Left hindlimb (tissue), 1 donor: ENCODE measurements around the gene EOMES.

Source experiments
- DNase-seq: peaks from one replicate; pipeline ENCODE4 v3.0.0-alpha.2; 2018

EOMES gene

DNA sequence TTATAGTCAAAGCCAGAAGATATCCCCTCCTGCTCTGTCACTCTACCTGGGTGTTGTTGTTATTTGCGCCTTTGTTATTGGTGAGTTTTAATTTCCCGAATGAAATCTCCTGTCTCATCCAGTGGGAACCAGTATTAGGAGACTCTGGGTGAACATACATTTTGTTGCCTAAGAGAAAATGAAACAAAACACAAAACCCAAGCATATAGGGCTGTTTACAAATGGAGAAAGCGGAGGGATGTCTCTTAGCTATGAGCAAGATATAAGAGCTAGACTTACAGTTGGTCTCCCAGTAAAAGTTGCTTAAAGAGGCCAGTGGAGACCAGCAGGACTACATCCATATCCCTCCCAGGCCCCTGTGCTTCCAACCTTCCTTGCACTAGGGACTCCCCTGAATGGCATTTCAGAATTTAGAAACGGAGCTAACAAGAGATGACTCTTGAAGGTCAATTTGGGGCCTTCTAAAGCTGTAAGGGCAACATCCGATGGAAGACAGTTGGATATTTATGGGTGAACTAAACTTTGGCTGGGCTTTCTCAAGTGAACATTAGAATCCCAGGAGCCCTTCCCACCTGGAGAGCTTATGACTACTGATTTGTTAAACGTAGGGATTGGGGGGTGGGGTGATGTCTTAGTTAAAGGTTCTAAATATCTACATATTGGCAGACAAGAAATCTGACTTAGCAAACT is 2.7 kb downstream of the EOMES start:
- no peak for DNase-seq

GRCh38 chr3:27718459-27718858 is 3.7 kb downstream of the EOMES start:
- no peak for DNase-seq

DNA sequence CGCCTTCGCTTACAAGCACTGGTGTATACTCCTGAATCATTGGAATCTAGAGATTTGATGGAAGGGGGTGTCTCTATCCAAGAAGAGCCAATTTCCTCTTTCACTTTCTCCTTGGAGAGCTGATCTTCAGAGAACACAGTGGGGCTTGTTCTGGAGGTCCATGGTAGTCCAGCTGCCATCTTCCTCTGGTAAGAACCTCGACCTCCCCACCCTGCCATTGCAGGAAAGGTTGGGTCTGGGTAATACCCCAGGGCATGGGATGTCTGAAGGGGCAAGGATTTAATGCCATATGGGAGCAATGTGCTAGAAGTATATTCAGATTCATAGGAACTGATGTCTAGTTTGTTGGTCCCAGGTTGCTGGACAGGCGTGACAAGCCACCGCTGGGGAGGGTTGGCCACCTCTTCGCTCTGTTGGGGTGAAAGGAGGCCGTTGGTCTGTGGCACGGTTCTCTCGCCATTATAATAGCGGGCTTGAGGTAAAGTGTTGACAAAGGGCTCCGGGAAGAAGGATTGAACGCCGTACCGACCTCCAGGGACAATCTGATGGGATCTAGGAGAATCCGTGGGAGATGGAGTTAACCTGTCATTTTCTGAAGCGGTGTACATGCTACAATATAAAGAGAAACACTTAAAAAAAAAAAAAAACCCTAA is 4.8 kb downstream of the EOMES start:
- DNase-seq, result no peak

DNA sequence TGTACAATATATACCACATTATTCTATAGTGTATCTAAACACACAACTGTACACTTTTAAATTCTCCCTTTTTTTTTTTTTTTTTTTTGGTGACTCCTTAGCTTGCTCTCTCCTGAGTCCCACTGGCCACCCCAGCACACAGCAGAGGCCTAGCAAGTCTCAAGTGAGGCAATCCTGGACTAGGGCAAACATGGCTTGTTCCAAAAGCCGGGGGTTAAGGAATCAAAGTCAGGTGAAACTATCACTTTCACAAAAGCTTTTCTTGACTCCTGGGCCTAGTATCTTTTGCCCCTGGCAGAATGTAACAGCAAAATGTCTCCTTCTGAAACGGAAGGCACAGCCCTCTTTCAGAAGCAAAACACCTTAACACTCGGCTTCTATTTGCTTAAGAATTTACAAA is 5.8 kb downstream of the EOMES start:
- DNase-seq, result no peak

DNA sequence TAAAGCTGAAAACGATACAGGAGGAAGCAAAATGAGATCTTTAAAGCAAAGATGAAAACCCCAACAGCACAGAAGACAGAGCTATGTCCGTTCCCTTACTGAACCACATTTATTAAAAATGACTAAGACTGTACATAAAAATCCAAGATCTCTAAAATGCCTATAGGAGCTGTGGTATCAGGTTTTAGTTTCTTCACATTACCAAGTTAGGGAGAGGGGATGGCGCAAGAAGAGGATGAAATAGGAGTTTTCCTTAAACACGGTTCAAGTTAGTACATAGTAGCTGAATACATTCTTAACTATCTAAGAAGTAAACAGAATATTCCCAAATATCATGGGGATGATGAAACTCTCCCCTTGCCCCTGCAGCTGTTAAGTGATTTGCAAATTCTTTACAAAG is 6.3 kb downstream of the EOMES start:
- no peak for DNase-seq

GRCh38 chr3:27715454-27715806 is 6.7 kb downstream of the EOMES start:
- DNase-seq, result no peak

- DNase-seq, result no peak
These were observed 7.2 kb downstream of the EOMES start for GRCh38 chr3:27714692-27715453.

DNA sequence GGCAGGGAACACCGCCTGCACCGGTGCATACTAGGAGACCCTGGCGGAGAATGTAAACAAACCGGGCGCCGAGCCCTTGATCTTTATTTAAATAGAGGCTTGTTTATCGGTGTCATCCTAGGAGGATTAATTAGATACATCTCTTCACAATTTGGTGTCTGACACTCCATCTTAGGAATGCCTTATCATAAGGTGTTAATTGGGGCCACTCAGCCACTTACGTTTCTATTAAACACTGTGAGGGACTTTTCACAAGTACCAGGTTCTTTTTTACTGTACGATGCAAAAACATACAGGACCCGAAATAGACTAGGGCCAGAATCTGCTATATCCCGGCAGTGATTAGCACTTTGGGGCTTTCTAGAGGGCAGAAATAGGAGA is 8.0 kb downstream of the EOMES start:
- no peak for DNase-seq

DNA sequence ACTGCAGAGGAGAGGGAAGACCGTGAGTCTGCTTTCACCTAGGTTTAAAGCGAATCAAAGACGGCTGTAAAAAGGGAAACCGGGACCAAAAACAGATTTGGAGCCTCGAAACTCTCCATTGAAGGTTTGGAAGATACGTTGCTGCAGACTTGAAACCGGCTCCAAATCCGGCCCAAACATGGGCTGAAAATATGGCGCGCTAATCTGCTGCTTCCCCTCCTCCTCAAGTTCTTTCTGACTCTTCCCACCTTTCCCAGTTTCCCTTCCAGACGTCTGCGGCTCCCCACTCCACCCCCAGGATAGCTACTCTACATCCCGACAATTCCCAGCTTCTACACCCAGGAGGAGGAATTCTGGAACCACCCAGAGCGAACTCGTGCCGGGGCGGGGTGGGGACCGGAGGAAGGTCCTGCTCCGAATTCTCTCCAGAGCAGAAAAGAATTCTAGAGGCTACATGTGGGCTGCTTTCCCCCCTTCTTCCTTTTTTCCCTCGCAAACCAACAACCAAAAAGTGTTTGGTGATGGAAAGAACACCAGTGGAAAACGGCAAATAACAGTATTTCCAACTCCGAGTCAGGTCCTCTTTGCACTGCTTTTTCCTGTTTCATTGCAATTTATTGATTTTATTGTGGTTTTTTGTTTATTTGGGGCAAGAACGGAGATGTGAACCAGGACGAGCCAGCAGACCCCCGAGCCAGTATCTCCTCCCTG is 8.5 kb downstream of the EOMES start:
- no peak for DNase-seq

- DNase-seq, result no peak
These were observed 9.1 kb downstream of the EOMES start for GRCh38 chr3:27713078-27713423.

GRCh38 chr3:27712136-27713077 is 9.7 kb downstream of the EOMES start:
- peak; percentile 80 for DNase-seq

- DNase-seq, result no peak
These were observed 13.9 kb downstream of the EOMES start for GRCh38 chr3:27708250-27708649.

GRCh38 chr3:27699067-27699466 is 23.1 kb downstream of the EOMES start:
- DNase-seq, result no peak

- DNase-seq, result no peak
These were observed 25.2 kb downstream of the EOMES start for GRCh38 chr3:27696906-27697305.

GRCh38 chr3:27695636-27696035 is 26.5 kb downstream of the EOMES start:
- no peak for DNase-seq

- no peak for DNase-seq
These were observed 34.1 kb downstream of the EOMES start for GRCh38 chr3:27688053-27688452.

- no peak for DNase-seq
These were observed 35.5 kb downstream of the EOMES start for GRCh38 chr3:27686642-27687041.

- DNase-seq, result no peak
These were observed 36.6 kb downstream of the EOMES start for GRCh38 chr3:27685474-27685873.

- DNase-seq, result no peak
These were observed 37.8 kb downstream of the EOMES start for GRCh38 chr3:27684302-27684701.

GRCh38 chr3:27681249-27681748 is 40.8 kb downstream of the EOMES start:
- no peak for DNase-seq

DNA sequence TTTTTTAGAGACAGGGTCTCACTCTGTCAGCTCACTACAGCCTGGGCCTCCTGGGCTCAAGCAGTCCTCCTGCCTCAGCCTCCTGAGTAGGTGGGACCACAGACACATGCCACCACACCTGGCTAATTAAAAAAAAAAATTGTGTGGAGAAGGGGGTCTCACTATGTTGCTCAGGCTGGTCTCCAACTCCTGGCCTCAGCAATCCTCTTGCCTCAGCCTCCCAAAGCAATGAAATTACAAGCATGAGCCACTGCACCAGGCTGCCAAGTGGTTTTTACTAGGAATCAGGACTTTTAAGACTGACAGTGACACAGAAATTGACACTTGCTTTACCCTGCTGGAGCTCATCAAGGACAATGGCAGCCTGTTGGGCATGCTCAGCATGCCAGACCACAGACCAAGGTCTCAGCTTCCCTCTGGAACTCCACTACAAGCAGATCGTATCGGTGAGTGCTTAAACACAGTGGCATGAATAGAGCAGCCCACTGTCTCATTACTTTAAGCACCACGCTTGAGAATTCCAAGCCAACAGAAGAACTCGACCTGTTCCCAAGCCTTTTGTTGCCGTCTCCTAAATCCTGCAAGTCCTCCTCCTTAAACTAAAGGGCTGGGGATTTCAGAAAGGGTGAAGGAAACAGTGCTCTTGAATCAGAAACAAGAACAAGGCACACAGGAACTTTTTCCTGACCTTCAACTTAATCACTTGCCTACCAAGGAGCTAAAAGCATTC is 41.4 kb downstream of the EOMES start:
- DNase-seq, result no peak

- DNase-seq, result no peak
These were observed 42.4 kb downstream of the EOMES start for GRCh38 chr3:27679691-27680090.
